GM12874 (cell line): ENCODE results near the gene COA7.

Experiments
- CTCF ChIP-seq: IDR thresholded peaks from 2 replicates; pipeline ENCODE4 v1.5.1; 2011; ENCODE audit warnings: low read depth, mild to moderate bottlenecking, control low read depth, low read length, moderate library complexity; ENCODE audit not compliant: insufficient read depth

The COA7 gene

DNA sequence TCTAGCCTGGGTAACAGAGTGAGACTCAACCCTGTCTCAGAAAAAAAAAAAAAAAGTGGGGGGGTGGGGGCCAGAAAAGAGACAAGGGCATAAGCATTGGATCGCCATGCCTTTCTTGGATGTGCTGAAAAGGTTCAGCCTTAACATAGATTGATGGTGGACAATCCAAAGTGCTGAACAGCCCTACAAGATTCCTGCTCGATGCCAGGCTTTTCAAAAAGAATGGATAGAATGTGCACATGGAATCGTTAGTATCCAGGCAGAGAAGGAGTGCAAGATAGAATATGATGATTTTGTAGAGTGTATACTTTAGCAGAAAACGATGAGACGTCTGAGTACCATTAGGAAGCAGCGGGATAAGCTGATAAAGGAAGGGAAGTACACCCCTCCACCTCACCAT is 10.9 kb upstream of the COA7 start:
- TF ChIP-seq CTCF, result no peak

DNA sequence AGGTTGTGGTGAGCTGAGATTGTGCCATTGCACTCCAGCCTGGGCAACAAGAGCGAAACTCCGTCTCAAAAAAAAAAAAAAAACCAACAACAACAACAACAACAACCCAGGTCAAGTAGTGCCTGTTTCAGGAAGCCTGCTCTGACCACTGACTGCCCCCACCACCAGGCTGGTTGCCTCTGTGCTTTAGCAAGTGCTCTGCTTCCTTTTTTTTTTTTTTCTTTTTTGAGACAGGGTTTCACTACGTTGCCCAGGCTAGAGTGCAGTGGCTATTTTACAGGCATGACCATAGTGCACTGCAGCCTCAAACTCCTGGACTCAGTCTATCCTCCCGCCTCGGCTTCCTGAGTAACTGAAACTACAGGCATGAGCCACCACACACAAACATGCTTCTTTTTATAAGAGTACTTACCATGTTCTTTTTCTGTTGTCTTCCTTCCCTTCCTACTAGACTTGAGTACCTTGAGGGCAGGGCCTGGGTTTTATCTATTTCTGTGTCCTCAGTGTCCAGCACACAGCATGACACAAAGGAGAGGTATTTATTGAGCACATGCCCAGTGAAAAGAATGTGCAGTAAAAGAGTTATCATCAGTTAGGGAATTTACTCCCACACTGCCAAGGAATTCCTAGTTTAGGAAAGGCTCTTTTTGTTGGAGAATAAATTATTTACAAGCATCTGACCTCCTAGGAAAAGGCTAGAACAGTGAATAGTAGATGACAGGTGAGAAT is 9.9 kb upstream of the COA7 start:
- no peak for TF ChIP-seq CTCF

DNA sequence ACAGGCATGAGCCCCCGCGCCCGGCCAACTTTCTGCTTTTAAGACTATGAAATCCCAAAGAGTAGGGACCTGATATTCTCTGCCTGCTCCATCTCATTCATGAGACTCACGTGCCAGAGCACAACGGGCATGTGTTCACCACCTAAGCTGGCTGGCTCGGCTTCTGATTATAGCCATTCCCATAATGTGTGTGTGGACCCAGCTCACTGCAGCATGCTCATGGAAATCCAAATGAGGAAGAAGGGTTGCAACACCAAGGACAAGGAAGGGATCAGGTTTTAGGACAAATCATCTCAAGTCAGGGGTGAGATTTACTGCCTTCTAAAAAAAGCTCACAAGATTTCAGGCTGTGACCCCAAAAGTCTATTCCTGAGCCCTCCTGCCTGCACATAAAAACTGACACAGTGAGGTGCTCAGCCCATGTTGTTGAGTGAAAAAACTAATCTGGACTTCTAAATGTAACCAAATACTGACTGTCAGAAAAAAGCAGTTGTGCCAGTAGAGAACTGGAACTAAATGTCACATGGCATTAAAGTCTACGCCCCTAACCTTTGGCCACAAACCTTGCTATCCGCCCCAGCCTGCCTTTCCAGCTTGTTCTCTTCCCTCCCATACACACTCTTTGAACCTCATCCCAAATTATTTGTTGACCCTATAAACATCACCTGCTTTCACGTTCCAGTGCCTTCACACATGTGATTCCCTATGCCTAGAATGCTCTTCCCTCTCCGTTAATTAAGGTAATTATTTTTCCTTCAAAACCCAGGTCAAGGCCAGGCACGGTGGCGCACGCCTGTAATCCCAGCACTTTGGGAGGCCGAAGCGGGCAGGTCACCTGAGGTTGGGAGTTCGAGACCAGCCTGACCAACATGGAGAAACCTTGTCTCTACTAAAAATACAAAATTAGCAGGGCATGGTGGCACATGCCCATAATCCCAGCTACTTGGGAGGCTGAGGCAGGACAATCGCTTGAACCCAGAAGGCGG is 9.1 kb upstream of the COA7 start:
- no peak for TF ChIP-seq CTCF

GRCh38 chr1:52706136-52706670 is 8.1 kb upstream of the COA7 start:
- no peak for TF ChIP-seq CTCF

- no peak for TF ChIP-seq CTCF
Measured at GRCh38 chr1:52702886-52703787, 5.0 kb upstream of the COA7 start.

GRCh38 chr1:52695627-52696026 is 2.5 kb downstream of the COA7 start:
- TF ChIP-seq CTCF, result no peak

GRCh38 chr1:52693843-52694242 is 4.3 kb downstream of the COA7 start:
- no peak for TF ChIP-seq CTCF
